HEK293T (cell line): ENCODE data around the gene ACTN4.

Experiments
- ARNT ChIP-seq: fragments of 450-650 bp; IDR thresholded peaks from 2 replicates; pipeline ENCODE4 v1.6.1; 2017; ENCODE audit warnings: mild to moderate bottlenecking
- FOXA1 ChIP-seq: fragments of 450-650 bp; IDR thresholded peaks from 2 replicates; pipeline ENCODE4 v1.6.1; 2016; ENCODE audit warnings: mild to moderate bottlenecking
- SUZ12 ChIP-seq: fragments of 450-650 bp; IDR thresholded peaks from 2 replicates; pipeline ENCODE4 v1.6.1; 2016; ENCODE audit warnings: mild to moderate bottlenecking
- TARDBP ChIP-seq: fragments of 450-650 bp; IDR thresholded peaks from 2 replicates; pipeline ENCODE4 v1.6.1; 2016

- TF ChIP-seq TARDBP (no peak), ARNT (no peak), FOXA1 (no peak), SUZ12 (no peak)
Measured at GRCh38 chr19:38650172-38650775, 2.8 kb downstream of the ACTN4 start.
